Superior temporal gyrus (tissue), 1 donor: ENCODE results near the gene RGS7.
"Not testable (repeated sequence)": the region's sequence is repeated elsewhere in the genome, so short reads cannot be mapped to it uniquely, and the experiment has no call there.

Experiments
- DNase-seq: peaks from one replicate; pipeline ENCODE4 v3.0.0-alpha.2; 2016; ENCODE audit errors: extremely low spot score

RGS7 gene

DNA sequence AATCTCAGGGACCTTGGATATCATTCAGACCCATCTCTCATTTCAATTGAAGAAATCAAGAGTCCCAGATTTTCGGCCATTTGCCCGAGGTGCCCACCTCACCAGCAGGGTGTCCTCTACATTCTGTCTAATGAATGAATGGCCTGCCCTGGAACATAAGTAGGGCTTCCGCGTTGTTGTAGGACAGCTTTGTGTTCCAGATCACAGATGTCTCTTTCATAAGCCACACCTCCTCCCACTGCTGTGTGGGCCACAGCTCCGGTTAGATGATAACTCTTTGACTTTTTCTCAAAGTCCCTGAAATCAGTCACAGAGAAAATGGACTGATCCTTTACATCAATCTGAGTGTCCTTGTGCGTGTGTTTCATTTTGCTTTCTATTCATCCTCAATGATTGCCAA is 144.4 kb downstream of the RGS7 start:
- DNase-seq, result peak; percentile 43

DNA sequence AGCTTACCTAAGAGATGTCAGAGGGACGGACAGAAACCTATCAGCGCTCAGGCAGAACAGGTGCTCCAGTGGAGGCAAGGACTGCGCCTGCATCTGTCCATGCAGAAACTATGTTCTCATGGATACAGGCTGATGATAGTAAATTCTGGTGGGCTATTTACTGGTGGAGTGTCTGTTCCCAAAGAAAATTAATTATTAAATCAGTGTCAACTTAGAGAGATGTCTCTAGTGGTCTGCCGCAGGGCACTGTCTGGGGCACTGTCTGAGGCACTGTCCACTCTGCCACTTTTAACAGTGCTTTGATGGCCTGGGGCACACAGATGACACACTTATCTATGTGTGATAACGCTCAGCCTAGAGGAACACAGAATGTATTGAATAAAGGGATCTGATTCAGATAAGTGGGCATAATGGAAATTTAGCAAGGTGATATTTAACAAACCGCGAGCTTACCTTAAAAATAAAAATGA is 148.1 kb downstream of the RGS7 start:
- DNase-seq, result no peak

DNA sequence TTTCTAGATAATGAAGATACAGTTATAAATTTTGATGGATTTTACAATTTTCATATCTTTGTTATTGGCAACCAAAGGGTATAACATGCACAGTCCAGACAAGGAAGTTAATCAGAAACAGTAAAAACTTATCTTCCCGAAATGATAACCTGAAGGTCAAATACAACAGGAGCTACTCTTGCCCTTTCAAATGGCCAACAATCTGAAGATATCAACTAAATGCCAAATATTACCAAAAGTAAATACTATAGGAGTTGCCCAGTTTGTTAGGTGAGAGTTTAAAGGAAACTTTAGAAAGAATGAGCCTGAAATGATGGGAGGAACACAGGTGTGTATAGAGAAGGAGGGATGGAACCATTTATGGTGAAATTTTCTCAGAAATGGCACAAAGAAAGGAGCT is 153.2 kb downstream of the RGS7 start:
- no peak for DNase-seq

DNA sequence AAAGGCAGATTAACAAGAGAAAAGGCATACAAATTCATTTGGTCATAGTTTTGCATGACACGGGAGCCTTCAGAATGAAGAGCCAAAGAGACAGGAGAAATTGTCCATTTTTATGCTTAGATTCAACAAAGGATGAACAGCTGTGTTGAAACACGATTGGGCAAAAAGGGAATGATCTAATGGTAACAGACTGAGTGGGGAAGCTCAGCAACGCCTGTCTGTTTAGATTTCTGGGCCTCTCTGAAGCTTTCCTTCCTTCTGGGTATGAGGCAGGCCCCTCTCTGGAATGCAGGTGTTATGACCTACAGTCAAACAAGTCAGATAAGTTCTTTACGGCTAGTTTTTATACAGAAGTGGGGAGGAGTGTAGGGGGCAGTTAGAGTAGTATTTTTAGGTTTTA is 154.6 kb downstream of the RGS7 start:
- no peak for DNase-seq

DNA sequence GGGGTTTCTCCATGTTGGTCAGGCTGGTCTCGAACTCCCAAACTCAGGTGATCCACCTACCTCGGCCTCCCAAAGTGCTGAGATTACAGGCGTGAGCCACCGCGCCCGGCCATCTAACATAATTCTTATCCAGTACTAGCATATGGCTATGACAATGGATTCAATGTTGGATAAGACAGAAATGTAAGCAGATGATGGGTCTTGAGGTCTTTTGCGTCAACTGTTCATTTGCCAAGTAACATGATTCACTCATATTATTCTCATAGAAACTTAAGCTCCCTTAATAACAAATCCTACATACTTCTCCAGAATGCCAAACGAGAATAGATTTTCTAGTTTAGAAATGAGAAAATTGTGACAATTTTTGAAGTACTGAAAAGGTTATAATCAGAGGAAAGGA is 170.3 kb downstream of the RGS7 start:
- no peak for DNase-seq

DNA sequence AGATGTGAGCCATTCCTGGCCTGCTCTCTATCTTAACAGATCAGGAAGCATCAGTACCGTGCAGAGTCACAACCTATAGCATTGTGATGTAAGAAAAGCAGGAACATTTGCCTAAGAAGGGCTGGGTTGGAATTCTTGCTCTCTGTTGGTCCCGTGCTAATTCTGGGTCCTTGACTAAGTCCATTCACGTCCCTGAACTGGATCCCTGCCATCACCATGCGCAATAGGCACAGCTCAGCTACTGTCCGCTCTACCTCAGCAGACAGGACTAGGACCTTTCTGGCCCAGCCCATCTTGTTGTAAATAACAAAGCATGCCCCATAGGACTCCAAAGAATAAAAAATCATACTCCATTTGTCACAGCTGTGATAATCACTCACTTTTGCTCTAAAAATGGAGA is 175.0 kb downstream of the RGS7 start:
- DNase-seq, result no peak

DNA sequence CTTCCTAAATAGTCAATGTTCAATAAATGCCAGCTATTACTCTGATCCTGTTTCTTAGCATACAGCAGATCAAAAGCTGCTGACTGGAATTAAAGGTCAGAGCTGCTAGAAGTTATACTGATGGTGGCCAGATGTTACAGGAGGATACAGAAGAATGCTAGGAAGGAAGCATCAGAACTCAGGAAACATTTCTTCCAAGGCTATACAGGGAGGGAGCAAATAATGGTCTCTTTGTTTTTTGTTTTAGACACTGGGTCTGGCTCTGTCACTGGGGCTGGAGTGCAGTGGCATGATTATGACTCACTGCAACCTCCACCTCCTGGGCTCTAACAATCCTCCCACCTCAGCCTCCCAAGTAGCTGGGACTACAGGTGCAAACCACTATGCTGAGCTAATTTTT is 175.5 kb downstream of the RGS7 start:
- DNase-seq, result no peak

DNA sequence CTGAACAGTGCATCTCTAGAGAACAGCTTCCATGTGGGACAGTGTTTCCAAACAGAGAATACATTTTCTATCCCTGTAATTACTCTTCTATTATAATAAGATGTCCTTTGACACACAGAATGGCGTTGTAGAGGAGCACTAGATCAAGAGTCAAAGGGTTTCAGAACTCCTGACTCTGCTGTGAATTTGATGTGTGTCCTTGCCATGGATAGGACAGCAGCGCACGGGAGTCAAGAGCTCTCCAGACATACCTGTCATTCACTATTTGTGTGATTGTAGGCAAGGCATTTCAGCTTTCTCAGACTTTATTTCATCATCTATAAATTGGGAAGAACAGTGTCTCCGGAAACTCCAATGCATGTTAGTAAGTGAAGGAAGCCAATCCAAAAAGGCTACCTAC is 176.4 kb downstream of the RGS7 start:
- no peak for DNase-seq

DNA sequence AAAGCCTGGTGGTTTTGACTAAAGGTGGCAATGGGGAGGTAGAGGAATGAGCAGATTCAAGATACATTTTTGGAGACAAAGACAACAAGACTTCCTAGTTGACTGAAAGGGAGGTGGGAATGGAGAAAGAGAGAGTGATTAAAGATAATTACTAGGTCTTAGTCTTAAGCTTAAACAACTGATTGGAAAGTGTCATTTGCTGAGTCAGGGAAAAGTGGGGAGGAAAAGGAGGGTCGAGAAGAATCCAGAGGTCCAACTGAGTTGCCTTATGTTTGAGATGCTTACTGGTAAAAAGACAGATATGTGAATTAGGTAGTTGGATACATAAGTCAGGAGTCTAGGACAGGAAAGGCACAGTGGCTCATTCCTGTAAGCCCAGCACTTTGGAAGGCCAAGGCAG is 179.3 kb downstream of the RGS7 start:
- no peak for DNase-seq

DNA sequence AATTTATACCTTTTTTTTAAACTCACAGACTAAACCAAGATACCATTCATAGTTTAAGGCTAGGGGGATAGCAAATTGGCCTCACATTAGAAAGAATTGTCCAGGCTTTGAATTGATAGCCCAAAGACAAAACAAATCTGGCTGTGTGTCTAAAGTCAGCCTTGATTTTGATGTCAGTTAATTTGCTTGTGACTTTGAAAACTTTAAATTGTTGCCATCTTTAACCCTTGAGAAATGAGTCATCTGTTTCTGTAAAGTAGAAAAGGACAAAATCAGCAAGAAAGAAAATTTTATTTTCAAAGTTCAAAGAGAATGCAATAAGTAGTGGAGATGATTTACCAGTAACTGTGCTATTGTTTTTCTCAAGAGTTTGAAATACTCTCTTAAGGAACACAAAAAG is 184.5 kb downstream of the RGS7 start:
- DNase-seq, result no peak

DNA sequence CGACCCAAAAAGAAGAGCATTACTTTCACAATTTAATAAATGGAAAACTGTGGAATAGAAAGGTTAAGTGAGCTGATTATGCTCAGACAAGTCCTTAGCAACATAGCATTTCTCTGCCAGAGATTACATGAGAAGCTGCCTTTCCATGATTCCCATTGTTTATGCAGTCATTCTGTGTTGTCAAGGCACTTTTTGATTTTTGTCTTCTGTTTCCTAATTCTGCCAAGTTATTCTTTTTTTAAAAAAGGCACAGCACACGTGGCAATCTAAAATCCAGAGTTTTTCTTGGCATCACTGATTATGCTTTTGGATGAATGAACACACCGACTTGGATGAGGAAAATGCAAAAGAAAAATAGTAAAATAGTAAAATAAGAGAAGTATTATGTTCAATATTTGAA is 185.0 kb downstream of the RGS7 start:
- no peak for DNase-seq

DNA sequence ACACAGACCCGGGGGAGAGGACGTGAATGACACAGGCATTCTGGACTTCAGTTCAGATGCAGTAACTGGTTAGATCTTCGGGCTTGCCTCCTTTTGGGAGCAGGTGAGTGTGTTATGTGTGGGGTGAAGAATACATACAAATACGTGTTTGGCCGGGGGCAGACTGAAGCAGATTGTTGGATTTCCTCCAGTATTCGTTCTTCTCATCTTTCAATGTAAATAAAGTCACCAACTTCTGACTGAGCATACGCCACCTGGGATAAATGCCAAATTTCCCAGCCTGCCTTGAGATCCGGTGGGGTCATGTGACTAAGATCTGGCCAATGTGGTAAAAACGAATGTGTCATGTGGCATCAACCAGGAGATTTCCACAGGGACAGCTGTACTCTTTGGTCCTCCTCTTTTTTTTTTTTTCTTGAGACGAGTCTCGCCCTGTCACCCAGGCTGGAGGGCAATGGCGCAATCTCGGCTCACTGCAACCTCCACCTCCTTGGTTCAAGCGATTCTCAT is 189.8 kb downstream of the RGS7 start:
- no peak for DNase-seq

DNA sequence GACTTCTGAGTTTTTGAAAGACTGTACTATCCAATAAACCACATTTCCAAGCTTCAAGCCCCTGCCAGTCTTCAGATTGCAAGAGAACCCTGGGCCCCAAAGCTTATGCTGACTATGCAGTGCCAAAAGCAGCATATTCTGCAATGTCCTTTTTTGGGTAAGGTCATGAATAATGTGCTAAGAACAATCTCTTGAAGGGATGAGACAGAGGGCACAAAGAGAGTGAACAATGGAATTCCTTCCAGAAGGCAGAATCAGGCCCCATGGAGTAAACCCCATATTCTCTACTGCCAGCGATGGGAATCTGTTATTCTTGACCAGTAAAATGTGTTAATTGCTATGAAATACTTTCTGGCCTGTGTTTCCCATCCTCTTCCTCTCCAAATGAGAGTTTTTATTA is 190.4 kb downstream of the RGS7 start:
- DNase-seq, result no peak

DNA sequence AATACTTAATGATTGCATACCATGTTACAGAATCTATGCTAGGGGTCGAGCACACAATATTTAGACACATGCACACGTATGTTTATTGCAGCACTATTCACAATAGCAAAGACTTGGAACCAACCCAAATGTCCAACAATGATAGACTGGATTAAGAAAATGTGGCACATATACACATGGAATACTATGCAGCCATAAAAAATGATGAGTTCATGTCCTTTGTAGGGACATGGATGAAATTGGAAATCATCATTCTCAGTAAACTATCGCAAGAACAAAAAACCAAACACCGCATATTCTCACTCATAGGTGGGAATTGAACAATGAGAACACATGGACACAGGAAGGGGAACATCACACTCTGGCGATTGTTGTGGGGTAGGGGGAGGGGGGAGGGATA is 191.7 kb downstream of the RGS7 start:
- not testable (repeated sequence) for DNase-seq

DNA sequence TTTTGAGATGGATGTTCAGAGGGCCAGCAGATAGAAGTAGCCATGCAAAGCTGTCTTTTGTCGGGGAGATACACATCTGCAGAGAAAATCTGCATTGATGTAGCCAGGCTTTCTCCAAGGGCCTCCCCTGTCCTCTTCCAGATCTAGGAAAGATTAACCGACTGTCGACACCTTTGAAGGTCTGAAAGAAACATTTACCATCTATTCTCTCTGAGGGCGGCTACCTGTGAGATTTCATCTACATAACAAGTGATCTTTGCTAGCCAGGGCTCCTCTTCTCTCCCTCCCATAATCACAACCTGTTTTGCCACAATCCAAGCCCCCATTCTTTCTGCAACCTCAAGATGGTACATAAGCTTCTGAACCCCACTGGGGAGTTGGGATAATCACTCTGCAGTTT is 193.6 kb downstream of the RGS7 start:
- DNase-seq, result no peak

DNA sequence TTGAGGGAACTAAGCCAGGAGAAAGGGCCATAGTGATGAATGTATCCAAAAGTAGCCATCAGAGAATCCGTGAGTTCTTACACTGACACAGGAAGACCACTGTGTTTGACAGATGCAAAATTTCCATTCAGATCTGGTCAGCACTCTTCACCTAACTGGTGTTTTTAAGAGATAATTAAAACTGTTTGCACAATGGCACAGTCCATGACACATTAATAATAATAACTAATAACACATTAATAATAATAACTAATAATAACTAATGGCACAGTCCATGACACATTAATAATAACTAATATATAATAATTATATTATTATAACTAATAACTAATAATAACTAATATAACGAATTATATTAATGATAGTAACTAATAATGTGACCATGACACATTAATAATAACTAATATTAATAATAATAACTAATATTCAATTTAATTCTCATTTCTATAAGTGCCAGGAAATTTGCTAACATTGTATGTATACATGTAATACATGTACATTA is 195.8 kb downstream of the RGS7 start:
- DNase-seq, result no peak

DNA sequence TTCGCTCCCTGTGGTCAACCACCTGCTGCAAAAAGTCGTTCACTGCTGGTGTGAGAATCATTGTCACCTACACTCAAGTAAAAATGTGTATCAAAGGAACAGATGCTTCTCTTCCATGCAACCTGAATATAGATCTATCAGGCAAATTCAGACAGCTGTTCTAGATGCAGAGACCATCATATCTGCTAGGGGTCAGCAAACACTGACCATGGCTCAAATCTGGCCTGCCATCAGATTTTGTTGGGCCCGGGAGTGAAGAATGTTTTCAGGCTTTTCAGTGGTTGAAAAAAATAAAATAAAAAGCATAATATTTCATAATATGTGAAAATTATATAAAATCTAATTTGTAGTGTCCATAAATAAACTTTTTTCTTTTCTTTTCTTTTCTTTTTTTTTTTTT is 199.6 kb downstream of the RGS7 start:
- no peak for DNase-seq

DNA sequence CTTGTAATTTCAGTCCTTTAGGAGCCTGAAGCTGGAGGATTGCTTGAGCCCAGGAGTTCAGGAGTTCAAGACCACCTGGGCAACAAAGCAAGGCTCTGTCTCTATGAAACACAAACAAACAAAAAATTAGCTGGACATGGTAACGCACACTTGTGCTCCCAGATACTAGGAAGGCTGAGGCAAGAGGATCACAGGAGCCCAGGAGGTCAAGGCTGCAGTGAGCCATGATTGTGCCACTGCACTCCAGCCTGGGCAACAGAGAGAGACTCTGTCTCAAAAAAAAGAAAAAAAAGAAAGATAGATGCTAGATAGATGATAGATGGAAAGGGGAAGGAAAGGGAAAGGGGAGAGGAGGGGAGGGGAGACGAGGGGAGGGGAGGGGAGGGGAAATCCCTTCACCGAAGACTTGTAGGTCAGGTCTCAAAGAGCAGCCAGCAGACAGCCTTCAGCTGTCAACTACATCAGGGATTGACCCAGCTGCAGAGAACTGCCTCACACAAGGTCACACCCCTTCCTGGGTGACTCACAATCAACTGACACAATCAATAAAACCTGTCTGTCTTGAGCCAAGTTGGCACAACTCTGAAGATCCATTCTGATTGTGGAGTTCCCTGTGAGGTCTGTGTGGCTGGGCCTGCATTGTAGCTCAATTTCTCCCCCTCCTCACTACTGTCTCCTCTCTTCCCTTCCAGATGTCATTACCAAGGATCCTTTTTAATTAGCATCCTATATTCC is 200.6 kb downstream of the RGS7 start:
- no peak for DNase-seq

DNA sequence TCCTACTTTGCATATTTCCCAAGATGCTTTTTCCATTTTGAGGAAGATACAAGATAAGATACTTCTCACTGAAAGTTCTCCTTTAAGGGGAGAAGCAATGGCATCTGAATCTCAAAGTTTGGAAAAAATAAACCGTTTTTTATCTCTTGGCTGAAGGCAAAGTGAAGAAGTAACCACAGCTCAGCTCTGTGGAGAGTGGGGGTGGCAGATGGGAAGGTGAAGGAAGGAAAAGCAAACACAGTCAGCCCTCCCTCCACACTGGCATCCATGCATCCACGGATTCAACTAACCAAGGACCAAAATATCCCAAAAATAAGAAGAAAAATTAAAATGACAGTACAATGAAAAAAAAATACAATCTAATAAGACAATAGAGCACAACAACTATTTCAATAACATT is 211.1 kb downstream of the RGS7 start:
- no peak for DNase-seq

DNA sequence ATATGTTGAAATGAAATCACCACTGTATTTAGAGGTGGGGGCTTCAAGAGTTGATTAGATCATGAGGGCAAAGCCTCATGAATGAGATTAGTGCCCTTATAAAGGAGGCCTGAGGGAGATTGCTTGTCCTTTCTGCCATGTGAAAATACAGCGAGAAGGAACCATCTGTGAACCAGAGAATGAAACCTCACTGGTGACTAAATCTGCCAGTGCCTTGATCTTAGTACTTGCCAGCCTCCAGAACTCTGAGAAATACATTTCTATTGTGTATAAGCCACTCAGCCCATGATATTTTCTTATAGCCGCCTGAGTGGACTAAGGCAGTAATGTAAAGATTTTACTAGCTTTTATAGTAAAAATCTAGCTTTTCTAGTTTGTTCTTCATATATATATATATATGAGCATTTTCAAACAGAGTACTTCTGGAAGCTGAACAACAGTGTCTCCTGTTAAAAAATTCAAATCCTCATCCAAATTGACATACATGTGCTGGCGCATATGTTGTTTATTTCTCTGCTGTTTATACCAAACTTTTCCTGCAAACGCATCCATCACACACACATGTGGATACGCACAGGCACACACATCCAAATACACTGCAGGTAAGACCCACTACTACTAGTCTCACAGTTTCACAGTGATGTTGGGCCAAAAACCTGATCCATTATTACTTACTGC is 213.1 kb downstream of the RGS7 start:
- no peak for DNase-seq

DNA sequence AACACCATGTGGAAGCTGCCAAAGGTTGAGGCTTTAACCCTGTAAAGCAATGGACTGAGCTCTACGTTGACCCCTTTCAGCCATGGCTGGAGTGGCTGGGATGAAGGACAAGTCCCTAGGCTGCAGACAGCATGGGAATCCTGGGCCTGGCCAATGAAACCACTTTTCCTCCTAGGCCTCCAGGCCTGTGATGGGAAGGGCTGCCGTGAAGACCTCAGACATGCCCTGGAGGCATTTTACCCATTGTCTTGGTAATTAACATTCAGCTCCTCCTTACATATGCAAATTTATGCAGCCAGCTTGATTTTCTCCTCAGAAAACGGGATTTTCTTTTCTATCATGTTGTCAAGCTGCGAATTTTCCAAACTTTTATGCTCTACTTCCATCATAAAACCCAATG is 214.5 kb downstream of the RGS7 start:
- DNase-seq, result no peak

DNA sequence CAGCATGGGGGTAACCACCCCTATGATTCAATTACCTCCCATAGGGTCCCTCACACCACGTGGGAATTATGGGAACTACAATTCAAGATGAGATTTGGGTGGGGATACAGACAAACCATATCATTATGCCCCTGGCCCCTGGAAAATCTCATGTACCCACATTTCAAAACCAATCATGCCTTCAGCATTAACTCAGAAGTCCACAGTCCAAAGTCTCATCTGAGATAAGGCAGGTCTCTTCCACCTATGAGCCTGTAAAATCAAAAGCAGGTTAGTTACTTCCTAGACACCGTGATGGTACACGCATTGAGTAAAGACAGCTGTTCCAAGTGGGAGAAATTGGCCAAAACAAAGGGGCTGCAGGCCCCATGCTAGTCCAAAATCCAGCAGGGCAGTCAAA is 215.4 kb downstream of the RGS7 start:
- not testable (repeated sequence) for DNase-seq

DNA sequence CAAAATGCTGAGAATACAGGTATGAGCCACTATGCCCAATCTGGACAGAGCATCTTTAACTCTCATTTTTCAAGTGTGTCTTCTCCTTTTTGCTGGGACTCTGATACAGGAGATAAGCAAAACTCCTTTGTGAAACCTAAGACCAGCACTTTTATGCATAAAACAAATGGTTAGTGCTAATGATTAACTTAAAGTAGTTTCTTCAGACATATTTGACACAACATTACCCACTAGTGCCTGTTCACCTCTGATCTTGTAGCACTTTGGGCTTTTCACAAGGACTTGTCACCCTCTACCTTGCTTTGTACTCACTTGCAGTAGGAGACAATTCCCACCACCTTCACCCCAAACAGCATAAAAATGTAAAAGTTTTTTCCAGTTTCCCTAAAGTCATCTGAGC is 216.3 kb downstream of the RGS7 start:
- no peak for DNase-seq
